ENCODE results near the gene JMJD8.

- TF ChIP-seq GATA2 (IDR thresholded peaks at IDR 0.05; ENCODE audit: low read depth, low read length) (no peak), GATA3 (IDR thresholded peaks at IDR 0.05; ENCODE audit: low read depth, low read length) (no peak)
Observed at GRCh38 chr16:661184-661821, 22.8 kb downstream of the JMJD8 start.

Measured in SH-SY5Y (cell line).